T-helper 1 cell treated with Interleukin-12 subunit alpha and Interleukin-12 subunit beta and Interleukin-4 antibody, amounts not matched to agents 30 μg/mL and 1 μg/mL, for 36 hours (primary cell): Measurements from ENCODE around the gene KRTAP4-9.
"Not testable (repeated sequence)": the region's sequence is repeated elsewhere in the genome, so short reads cannot be mapped to it uniquely, and the experiment has no call there.

ENCODE experiments used
- H3K27ac Mint-ChIP-seq: one replicate; pipeline ENCODE4 v1.8.0; 2021; ENCODE audit warnings: mild to moderate bottlenecking, mixed read lengths
- H3K27me3 Mint-ChIP-seq: one replicate; pipeline ENCODE4 v1.8.0; 2021; ENCODE audit warnings: low read depth, mixed read lengths
- H3K36me3 Mint-ChIP-seq: one replicate; pipeline ENCODE4 v1.8.0; 2021; ENCODE audit warnings: low read depth, mixed read lengths
- H3K4me1 Mint-ChIP-seq: one replicate; pipeline ENCODE4 v1.8.0; 2021; ENCODE audit warnings: low read depth, mixed read lengths
- H3K4me3 Mint-ChIP-seq: one replicate; pipeline ENCODE4 v1.8.0; 2021; ENCODE audit warnings: mild to moderate bottlenecking, moderate library complexity, mixed read lengths
- H3K9me3 Mint-ChIP-seq: one replicate; pipeline ENCODE4 v1.8.0; 2021; ENCODE audit warnings: mixed read lengths

The KRTAP4-9 gene

GRCh38 chr17:41076788-41077187, 28.4 kb upstream of the KRTAP4-9 start:
- no peaks in the 10 kb centered on the region for H3K36me3 Mint-ChIP-seq
- H3K9me3 Mint-ChIP-seq: no peaks in the 10 kb centered on the region
- peaks cover 14% of the 10 kb centered on the region for H3K27me3 Mint-ChIP-seq
- H3K27ac Mint-ChIP-seq: no peak overlapping the region
- no peak overlapping the region for H3K4me3 Mint-ChIP-seq
- no peaks in the 10 kb centered on the region for H3K4me1 Mint-ChIP-seq

- H3K4me1 Mint-ChIP-seq: no peaks in the 10 kb centered on the region
- H3K36me3 Mint-ChIP-seq: no peaks in the 10 kb centered on the region
- no peak overlapping the region for H3K4me3 Mint-ChIP-seq
- no peaks in the 10 kb centered on the region for H3K9me3 Mint-ChIP-seq
- H3K27me3 Mint-ChIP-seq: peaks cover 10% of the 10 kb centered on the region
- H3K27ac Mint-ChIP-seq: no peak overlapping the region
These were observed 22.6 kb upstream of the KRTAP4-9 start for GRCh38 chr17:41082626-41083025.

GRCh38 chr17:41083427-41083826, 21.8 kb upstream of the KRTAP4-9 start:
- not testable (repeated sequence) for H3K27ac Mint-ChIP-seq, H3K36me3 Mint-ChIP-seq, H3K9me3 Mint-ChIP-seq, H3K4me1 Mint-ChIP-seq, H3K4me3 Mint-ChIP-seq, H3K27me3 Mint-ChIP-seq

GRCh38 chr17:41084100-41084856, 20.9 kb upstream of the KRTAP4-9 start, which contains the start of gene KRTAP4-7:
Gene KRTAP4-7, plus strand, starts transcription at chr17:41084150. Its CDS starts 57 bp downstream, at chr17:41084207.
- H3K4me3 Mint-ChIP-seq, H3K9me3 Mint-ChIP-seq, H3K36me3 Mint-ChIP-seq, H3K4me1 Mint-ChIP-seq, H3K27me3 Mint-ChIP-seq, H3K27ac Mint-ChIP-seq: not testable (repeated sequence)

GRCh38 chr17:41088760-41089352, 16.3 kb upstream of the KRTAP4-9 start:
- H3K36me3 Mint-ChIP-seq, H3K27ac Mint-ChIP-seq, H3K9me3 Mint-ChIP-seq, H3K4me3 Mint-ChIP-seq, H3K4me1 Mint-ChIP-seq: not testable (repeated sequence)
- H3K27me3 Mint-ChIP-seq: peaks cover 11% of the 10 kb centered on the region

- peaks cover 5% of the 10 kb centered on the region for H3K9me3 Mint-ChIP-seq
- H3K36me3 Mint-ChIP-seq: no peaks in the 10 kb centered on the region
- no peak overlapping the region for H3K27ac Mint-ChIP-seq
- peaks cover 3% of the 10 kb centered on the region for H3K27me3 Mint-ChIP-seq
- H3K4me1 Mint-ChIP-seq: no peaks in the 10 kb centered on the region
- no peak overlapping the region for H3K4me3 Mint-ChIP-seq
These were observed 9.1 kb upstream of the KRTAP4-9 start for GRCh38 chr17:41096055-41096454.

- peaks cover 1% of the 10 kb centered on the region for H3K9me3 Mint-ChIP-seq
- H3K4me1 Mint-ChIP-seq: no peaks in the 10 kb centered on the region
- H3K27ac Mint-ChIP-seq: no peak within 1 kb of the TSS
- peaks cover 3% of the 10 kb centered on the region for H3K27me3 Mint-ChIP-seq
- no peaks in the 10 kb centered on the region for H3K36me3 Mint-ChIP-seq
- H3K4me3 Mint-ChIP-seq: no peak within 1 kb of the TSS
These were observed 7.1 kb upstream of the KRTAP4-9 start, which contains the start of gene KRTAP4-8 for GRCh38 chr17:41098042-41098441. Gene KRTAP4-8, minus strand, starts transcription at chr17:41098142. Its CDS starts 58 bp downstream, at chr17:41098084.

GRCh38 chr17:41098481-41098880, 6.7 kb upstream of the KRTAP4-9 start:
- H3K36me3 Mint-ChIP-seq: no peaks in the 10 kb centered on the region
- H3K9me3 Mint-ChIP-seq: no peaks in the 10 kb centered on the region
- H3K4me3 Mint-ChIP-seq: no peak overlapping the region
- H3K27me3 Mint-ChIP-seq: peaks cover 3% of the 10 kb centered on the region
- H3K27ac Mint-ChIP-seq: no peak overlapping the region
- no peaks in the 10 kb centered on the region for H3K4me1 Mint-ChIP-seq

- H3K9me3 Mint-ChIP-seq, H3K27me3 Mint-ChIP-seq, H3K4me3 Mint-ChIP-seq, H3K27ac Mint-ChIP-seq, H3K4me1 Mint-ChIP-seq, H3K36me3 Mint-ChIP-seq: not testable (repeated sequence)
These were observed 5.3 kb upstream of the KRTAP4-9 start for GRCh38 chr17:41099682-41100480.

GRCh38 chr17:41101586-41102259, 3.5 kb upstream of the KRTAP4-9 start, which contains the start of gene KRTAP4-16:
Gene KRTAP4-16, minus strand, starts transcription at chr17:41102209. Its CDS starts 0 bp downstream, at chr17:41102209.
- no peaks in the 10 kb centered on the region for H3K9me3 Mint-ChIP-seq
- H3K27me3 Mint-ChIP-seq: peaks cover 3% of the 10 kb centered on the region
- no peak within 1 kb of the TSS for H3K4me3 Mint-ChIP-seq

GRCh38 chr17:41103896-41104295, 1.3 kb upstream of the KRTAP4-9 start:
- Mint-ChIP-seq H3K4me1 (no peaks in the 10 kb centered on the region), H3K9me3 (no peaks in the 10 kb centered on the region), H3K4me3 (no peak overlapping the region), H3K36me3 (no peaks in the 10 kb centered on the region), H3K27ac (no peak overlapping the region), H3K27me3 (peaks cover 3% of the 10 kb centered on the region)

More at GRCh38 chr17:41101586-41102259, 3.5 kb upstream of the KRTAP4-9 start, which contains the start of gene KRTAP4-16:
- no peaks in the 10 kb centered on the region for H3K36me3 Mint-ChIP-seq
- H3K27ac Mint-ChIP-seq: no peak within 1 kb of the TSS
- H3K4me1 Mint-ChIP-seq: no peaks in the 10 kb centered on the region

- not testable (repeated sequence) for H3K4me3 Mint-ChIP-seq, H3K27me3 Mint-ChIP-seq, H3K27ac Mint-ChIP-seq, H3K36me3 Mint-ChIP-seq, H3K9me3 Mint-ChIP-seq, H3K4me1 Mint-ChIP-seq
These were observed 677 bp upstream of the KRTAP4-9 start for GRCh38 chr17:41104386-41105038.

GRCh38 chr17:41107941-41108450, 2.8 kb downstream of the KRTAP4-9 start:
- Mint-ChIP-seq H3K9me3 (peaks cover 6% of the 10 kb centered on the region), H3K27me3 (peaks cover 8% of the 10 kb centered on the region), H3K4me1 (no peaks in the 10 kb centered on the region), H3K4me3 (no peak overlapping the region), H3K36me3 (no peaks in the 10 kb centered on the region), H3K27ac (no peak overlapping the region)
